ENCODE data around the gene GRIP2.

GRIP2 gene

GRCh38 chr3:14481018-14481645 is 59.0 kb downstream of the GRIP2 start:
- DNase-seq, result no peak

GRCh38 chr3:14480207-14481017 is 59.7 kb downstream of the GRIP2 start:
- no peak for DNase-seq

GRCh38 chr3:14479591-14479990 is 60.6 kb downstream of the GRIP2 start:
- no peak for DNase-seq

- no peak for DNase-seq
Measured at GRCh38 chr3:14478956-14479550, 61.1 kb downstream of the GRIP2 start.

- DNase-seq, result no peak
Measured at GRCh38 chr3:14477311-14477935, 62.7 kb downstream of the GRIP2 start.

GRCh38 chr3:14476583-14477265 is 63.4 kb downstream of the GRIP2 start:
- DNase-seq, result no peak

GRCh38 chr3:14475621-14476020 is 64.5 kb downstream of the GRIP2 start:
- DNase-seq, result no peak

- no peak for DNase-seq
Measured at GRCh38 chr3:14474363-14475081, 65.6 kb downstream of the GRIP2 start.

- no peak for DNase-seq
Measured at GRCh38 chr3:14473411-14473891, 66.7 kb downstream of the GRIP2 start.

GRCh38 chr3:14472471-14473351 is 67.4 kb downstream of the GRIP2 start:
- DNase-seq, result peak; percentile 81

GRCh38 chr3:14471690-14472089 is 68.5 kb downstream of the GRIP2 start:
- no peak for DNase-seq

GRCh38 chr3:14471016-14471415 is 69.1 kb downstream of the GRIP2 start:
- DNase-seq, result peak; percentile 21

GRCh38 chr3:14470461-14470860 is 69.7 kb downstream of the GRIP2 start:
- no peak for DNase-seq

GRCh38 chr3:14468621-14468981 is 71.5 kb downstream of the GRIP2 start:
- no peak for DNase-seq

GRCh38 chr3:14467814-14468620 is 72.1 kb downstream of the GRIP2 start:
- DNase-seq, result peak; percentile 18

GRCh38 chr3:14466179-14466903 is 73.8 kb downstream of the GRIP2 start:
- no peak for DNase-seq

- no peak for DNase-seq
Measured at GRCh38 chr3:14465425-14465824, 74.7 kb downstream of the GRIP2 start.

GRCh38 chr3:14464521-14464920 is 75.6 kb downstream of the GRIP2 start:
- no peak for DNase-seq

- DNase-seq, result peak; percentile 47
Measured at GRCh38 chr3:14464141-14464465, 76.0 kb downstream of the GRIP2 start.

All from inflammatory macrophage treated with lipopolysaccharide for 4 hours (primary cell).